Endodermal cell (in vitro differentiated cells): ENCODE measurements around the gene GRM7. TPM values are rescaled to one million over a fixed set of nuclear protein-coding genes. Genes with fewer than 3 reads are reported as not detected.

Experiments
- DNase-seq: peaks from one replicate; pipeline ENCODE4 v3.0.0-alpha.2; 2017
- H3K27ac ChIP-seq: 2 replicates; pipeline ENCODE4 v1.5.1; 2013; ENCODE audit warnings: mild to moderate bottlenecking, low read depth, low read length, moderate library complexity
- H3K27me3 ChIP-seq: 2 replicates; pipeline ENCODE4 v1.6.1; 2013; ENCODE audit warnings: mild to moderate bottlenecking, low read length, moderate library complexity; ENCODE audit not compliant: insufficient read depth, control insufficient read depth, poor library complexity, severe bottlenecking
- H3K36me3 ChIP-seq: 2 replicates; pipeline ENCODE4 v1.7.0; 2013; ENCODE audit warnings: mild to moderate bottlenecking, low read length, moderate library complexity; ENCODE audit not compliant: control insufficient read depth, insufficient read depth
- H3K4me1 ChIP-seq: one replicate; pipeline ENCODE4 v1.7.0; 2013; ENCODE audit warnings: low read length; ENCODE audit not compliant: control insufficient read depth, insufficient read depth
- H3K4me3 ChIP-seq: 2 replicates; pipeline ENCODE4 v1.5.1; 2013; ENCODE audit warnings: mild to moderate bottlenecking, low read length, moderate library complexity
- H3K9ac ChIP-seq: 2 replicates; pipeline ENCODE4 v1.6.1; 2013; ENCODE audit warnings: mild to moderate bottlenecking, low read length, moderate library complexity; ENCODE audit not compliant: poor library complexity, severe bottlenecking; ENCODE audit errors: extremely low read depth
- H3K9me3 ChIP-seq: 2 replicates; pipeline ENCODE4 v1.6.1; 2013; ENCODE audit warnings: mild to moderate bottlenecking, low read length, moderate library complexity; ENCODE audit not compliant: control insufficient read depth
- H3K27ac Mint-ChIP-seq: 2 replicates; pipeline ENCODE4 v1.8.0; 2020; ENCODE audit warnings: mixed read lengths
- H3K27me3 Mint-ChIP-seq: 2 replicates; pipeline ENCODE4 v1.8.0; 2021; ENCODE audit warnings: mild to moderate bottlenecking, mixed read lengths; ENCODE audit not compliant: insufficient read depth
- H3K36me3 Mint-ChIP-seq: 2 replicates; pipeline ENCODE4 v1.8.0; 2020; ENCODE audit warnings: low read depth, mixed read lengths
- H3K4me1 Mint-ChIP-seq: 2 replicates; pipeline ENCODE4 v1.8.0; 2020; ENCODE audit warnings: mixed read lengths
- H3K4me3 Mint-ChIP-seq: 2 replicates; pipeline ENCODE4 v1.8.0; 2020; ENCODE audit warnings: mild to moderate bottlenecking, moderate library complexity, mixed read lengths
- H3K9me3 Mint-ChIP-seq: 2 replicates; pipeline ENCODE4 v1.8.0; 2020; ENCODE audit warnings: mild to moderate bottlenecking, mixed read lengths
- WGBS, 2 experiments: methylation state at CpG; one replicate each; pipeline versions ENCODE4 v1.1.5 to v1.1.7; 2013; ENCODE audit warnings: missing lambda C conversion rate in 2 of 2, mixed read lengths in 1 of 2; ENCODE audit not compliant: insufficient coverage in 1 of 2, insufficient read length in 1 of 2; 5-methylcytosine and 5-hydroxymethylcytosine counted together
- total RNA-seq, 2 donors: library from RNA; stranded (reverse); fragmentation: NEBNext Ultra II Directional in 1 of 2; extraction: Animal tissue kit (Norgen Biotek cat#: 25700) in 1 of 2; gene quantifications; 2 replicates in 1 of 2; 3 replicates in 1 of 2; pipeline ENCODE4 v1.2.1, GENCODE V29; 2021
- TF ChIP-seq, protein P1 (sequence below): fragments of 200-600 bp; sonication (generic); conservative IDR thresholded peaks from 2 replicates; pipeline ENCODE4 v1.5.0; 2021; ENCODE audit warnings: antibody characterized with exemption, mild to moderate bottlenecking

Gene GRM7
- total RNA-seq, 2 donors from 2014 or later: 0.11 to 0.73 TPM

DNA sequence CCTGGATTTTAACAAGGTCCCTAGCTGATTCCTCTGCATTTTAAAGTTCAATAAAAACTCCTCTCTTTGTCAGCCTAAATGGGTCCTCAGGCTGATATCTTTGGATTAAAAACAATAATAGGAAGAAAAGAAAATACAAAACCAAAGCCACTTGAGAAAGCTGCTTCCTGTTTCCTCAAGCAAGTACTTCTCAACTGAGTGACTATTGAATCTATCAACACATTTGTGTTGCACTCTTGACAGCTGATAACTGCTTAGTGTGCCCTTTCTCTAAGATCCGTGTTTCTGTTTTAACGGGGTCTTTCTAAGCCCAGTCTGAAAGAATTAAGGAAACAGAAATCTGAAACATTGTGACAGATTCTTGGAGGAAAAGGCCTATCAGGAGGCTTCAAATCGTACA lies 410.7 kb downstream of the GRM7 start:
- no peaks in the 10 kb centered on the region for H3K27me3 ChIP-seq
- peaks cover 20% of the 10 kb centered on the region for H3K9me3 Mint-ChIP-seq
- peaks cover 15% of the 10 kb centered on the region for H3K4me1 Mint-ChIP-seq
- no peaks in the 10 kb centered on the region for H3K4me1 ChIP-seq
- no peaks in the 10 kb centered on the region for H3K27me3 Mint-ChIP-seq
- TF ChIP-seq, protein P1, sequence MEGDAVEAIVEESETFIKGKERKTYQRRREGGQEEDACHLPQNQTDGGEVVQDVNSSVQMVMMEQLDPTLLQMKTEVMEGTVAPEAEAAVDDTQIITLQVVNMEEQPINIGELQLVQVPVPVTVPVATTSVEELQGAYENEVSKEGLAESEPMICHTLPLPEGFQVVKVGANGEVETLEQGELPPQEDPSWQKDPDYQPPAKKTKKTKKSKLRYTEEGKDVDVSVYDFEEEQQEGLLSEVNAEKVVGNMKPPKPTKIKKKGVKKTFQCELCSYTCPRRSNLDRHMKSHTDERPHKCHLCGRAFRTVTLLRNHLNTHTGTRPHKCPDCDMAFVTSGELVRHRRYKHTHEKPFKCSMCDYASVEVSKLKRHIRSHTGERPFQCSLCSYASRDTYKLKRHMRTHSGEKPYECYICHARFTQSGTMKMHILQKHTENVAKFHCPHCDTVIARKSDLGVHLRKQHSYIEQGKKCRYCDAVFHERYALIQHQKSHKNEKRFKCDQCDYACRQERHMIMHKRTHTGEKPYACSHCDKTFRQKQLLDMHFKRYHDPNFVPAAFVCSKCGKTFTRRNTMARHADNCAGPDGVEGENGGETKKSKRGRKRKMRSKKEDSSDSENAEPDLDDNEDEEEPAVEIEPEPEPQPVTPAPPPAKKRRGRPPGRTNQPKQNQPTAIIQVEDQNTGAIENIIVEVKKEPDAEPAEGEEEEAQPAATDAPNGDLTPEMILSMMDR: no peak
- no peak for DNase-seq
- H3K9ac ChIP-seq: no peak overlapping the region
- H3K27ac Mint-ChIP-seq: no peak overlapping the region
- no peak overlapping the region for H3K4me3 ChIP-seq
- 82 to 95% methylated on average over 3 of the region's 3 CpGs for WGBS, 2 experiments
- H3K4me3 Mint-ChIP-seq: no peak overlapping the region
- H3K36me3 Mint-ChIP-seq: no peaks in the 10 kb centered on the region
- no peak overlapping the region for H3K27ac ChIP-seq
- no peaks in the 10 kb centered on the region for H3K36me3 ChIP-seq
- H3K9me3 ChIP-seq: peaks cover 26% of the 10 kb centered on the region

DNA sequence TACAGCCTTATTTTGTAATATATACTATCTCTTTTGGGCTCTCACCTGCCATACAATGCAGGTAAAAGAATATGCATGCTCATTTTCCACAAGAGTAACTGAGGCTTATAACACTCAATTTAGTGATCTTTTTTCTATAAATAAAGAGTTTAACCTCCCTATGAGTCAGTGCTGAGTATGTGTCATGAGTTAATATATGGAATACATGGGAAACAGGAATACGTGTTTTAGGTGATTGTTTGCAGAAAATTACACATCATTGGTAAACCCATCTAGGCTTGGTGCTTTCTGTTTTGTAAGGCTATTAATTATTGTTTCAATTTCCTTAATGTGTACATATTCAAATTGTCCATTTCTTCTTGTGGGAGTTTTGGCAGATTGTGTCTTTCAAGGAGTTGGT lies 411.3 kb downstream of the GRM7 start:
- Histone ChIP-seq H3K27ac (no peak overlapping the region), H3K4me3 (no peak overlapping the region), H3K9ac (no peak overlapping the region), H3K4me1 (no peaks in the 10 kb centered on the region), H3K36me3 (no peaks in the 10 kb centered on the region), H3K9me3 (peaks cover 20% of the 10 kb centered on the region), H3K27me3 (no peaks in the 10 kb centered on the region)
- no peaks in the 10 kb centered on the region for H3K36me3 Mint-ChIP-seq
- DNase-seq: no peak
- H3K4me3 Mint-ChIP-seq: no peak overlapping the region
- no peak overlapping the region for H3K27ac Mint-ChIP-seq
- peaks cover 15% of the 10 kb centered on the region for H3K4me1 Mint-ChIP-seq
- WGBS, 2 experiments: 100% methylated on average over 1 of the region's 1 CpG
- peaks cover 19% of the 10 kb centered on the region for H3K9me3 Mint-ChIP-seq
- TF ChIP-seq, protein P1: no peak
- no peaks in the 10 kb centered on the region for H3K27me3 Mint-ChIP-seq

DNA sequence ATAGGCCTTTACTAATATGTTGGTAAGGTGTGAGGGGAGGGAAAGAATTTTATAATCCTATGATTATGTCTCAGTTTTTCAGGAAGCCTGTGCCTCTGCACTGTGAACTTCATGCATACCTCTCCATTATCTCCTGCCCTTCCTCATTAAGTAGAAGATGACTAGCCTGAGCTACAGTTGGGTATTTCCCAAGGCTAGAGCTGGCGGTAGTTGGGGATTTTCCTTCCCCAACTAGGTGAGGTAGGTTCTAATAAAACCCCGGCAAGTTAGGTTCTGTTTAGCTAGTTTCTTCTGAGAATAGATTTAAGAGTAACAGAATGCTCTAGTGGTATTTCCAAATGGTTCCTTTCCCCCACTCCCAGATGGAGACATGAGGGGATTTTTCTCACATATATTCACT lies 414.5 kb downstream of the GRM7 start:
- H3K4me1 Mint-ChIP-seq: peaks cover 8% of the 10 kb centered on the region
- no peaks in the 10 kb centered on the region for H3K9me3 ChIP-seq
- H3K4me1 ChIP-seq: no peaks in the 10 kb centered on the region
- no peak overlapping the region for H3K4me3 Mint-ChIP-seq
- TF ChIP-seq, protein P1: no peak
- H3K27me3 Mint-ChIP-seq: no peaks in the 10 kb centered on the region
- H3K36me3 Mint-ChIP-seq: no peaks in the 10 kb centered on the region
- no peaks in the 10 kb centered on the region for H3K27me3 ChIP-seq
- H3K27ac ChIP-seq: no peak overlapping the region
- WGBS, 2 experiments: 93% methylated on average over 2 of the region's 2 CpGs; no CpG with 5 or more reads in 1 of the 2 experiments
- no peak overlapping the region for H3K9ac ChIP-seq
- DNase-seq: no peak
- H3K9me3 Mint-ChIP-seq: peaks cover 2% of the 10 kb centered on the region
- H3K27ac Mint-ChIP-seq: no peak overlapping the region
- no peak overlapping the region for H3K4me3 ChIP-seq
- no peaks in the 10 kb centered on the region for H3K36me3 ChIP-seq
